OCI-LY7 (cell line): ENCODE data around the gene KLC1.
"Not testable (repeated sequence)": the region's sequence is repeated elsewhere in the genome, so short reads cannot be mapped to it uniquely, and the experiment has no call there.

Experiments used
- EZH2phosphoT487 ChIP-seq: fragments of 200-600 bp; sonication (generic); IDR thresholded peaks from 2 replicates; pipeline ENCODE4 v1.6.1; 2018; ENCODE audit warnings: low read depth, borderline replicate concordance, mild to moderate bottlenecking, mixed run types, antibody characterized with exemption, low read length, moderate library complexity, mixed read lengths
- TF ChIP-seq, protein P1 (sequence below): fragments of 200-600 bp; sonication (generic); conservative IDR thresholded peaks from 2 replicates; pipeline ENCODE4 v1.5.1; 2014; ENCODE audit warnings: mild to moderate bottlenecking, antibody characterized with exemption, low read length, moderate library complexity, mixed read lengths

DNA sequence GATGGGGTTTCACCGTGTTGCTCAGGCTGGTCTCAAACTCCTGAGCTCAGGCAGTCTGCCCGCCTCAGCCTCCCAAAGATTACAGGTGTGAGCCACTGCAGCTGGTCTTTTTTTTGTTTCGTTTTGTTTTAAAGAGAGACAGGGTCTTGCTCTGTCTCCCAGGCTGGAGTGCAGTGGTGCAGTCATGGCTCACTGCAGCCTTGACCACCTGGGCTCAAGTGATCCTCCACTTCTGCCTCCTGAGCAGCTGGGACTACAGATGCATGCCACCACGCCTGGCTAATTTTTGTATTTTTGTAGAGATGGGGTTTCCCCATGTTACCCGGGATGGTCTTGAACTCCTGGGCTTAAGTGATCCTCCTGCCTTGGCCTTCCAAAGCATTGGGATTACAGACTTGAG lies 62.6 kb downstream of the KLC1 start:
- not testable (repeated sequence) for TF ChIP-seq EZH2phosphoT487
- TF ChIP-seq, protein P1, sequence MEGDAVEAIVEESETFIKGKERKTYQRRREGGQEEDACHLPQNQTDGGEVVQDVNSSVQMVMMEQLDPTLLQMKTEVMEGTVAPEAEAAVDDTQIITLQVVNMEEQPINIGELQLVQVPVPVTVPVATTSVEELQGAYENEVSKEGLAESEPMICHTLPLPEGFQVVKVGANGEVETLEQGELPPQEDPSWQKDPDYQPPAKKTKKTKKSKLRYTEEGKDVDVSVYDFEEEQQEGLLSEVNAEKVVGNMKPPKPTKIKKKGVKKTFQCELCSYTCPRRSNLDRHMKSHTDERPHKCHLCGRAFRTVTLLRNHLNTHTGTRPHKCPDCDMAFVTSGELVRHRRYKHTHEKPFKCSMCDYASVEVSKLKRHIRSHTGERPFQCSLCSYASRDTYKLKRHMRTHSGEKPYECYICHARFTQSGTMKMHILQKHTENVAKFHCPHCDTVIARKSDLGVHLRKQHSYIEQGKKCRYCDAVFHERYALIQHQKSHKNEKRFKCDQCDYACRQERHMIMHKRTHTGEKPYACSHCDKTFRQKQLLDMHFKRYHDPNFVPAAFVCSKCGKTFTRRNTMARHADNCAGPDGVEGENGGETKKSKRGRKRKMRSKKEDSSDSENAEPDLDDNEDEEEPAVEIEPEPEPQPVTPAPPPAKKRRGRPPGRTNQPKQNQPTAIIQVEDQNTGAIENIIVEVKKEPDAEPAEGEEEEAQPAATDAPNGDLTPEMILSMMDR = not testable (repeated sequence)
